ENCODE data around the gene INSM1. TPM values are rescaled to one million over a fixed set of nuclear protein-coding genes. Genes with fewer than 3 reads are reported as not detected.

Gene INSM1
- total RNA-seq, 1 experiment from 2014 or later, result 0.05 TPM

DNA sequence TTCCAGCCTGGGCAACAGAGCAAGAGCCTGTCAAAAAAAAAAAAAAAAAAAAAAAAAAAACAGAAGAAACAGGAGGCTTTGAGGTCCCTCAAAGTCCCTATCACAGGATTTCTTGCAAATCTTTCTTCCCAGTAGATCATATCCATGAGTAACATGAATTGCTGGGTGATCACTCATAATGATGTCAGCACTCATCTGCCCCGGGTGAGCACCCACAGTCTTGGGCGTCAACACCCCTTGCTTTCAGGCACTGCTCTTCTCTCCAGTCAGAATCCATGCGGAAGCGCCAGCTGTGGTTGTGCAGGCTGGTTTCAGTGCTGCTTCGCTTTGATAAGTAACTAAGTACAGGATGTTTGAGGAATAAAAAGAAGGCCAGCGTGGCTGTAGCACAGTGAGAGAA lies 40.2 kb upstream of the INSM1 start:
- in situ Hi-C loops (cut with HindIII; ENCODE audit: low pct_unique_long_range_greater_than_20kb, low sequenced_read_pairs), result no loop called here
- CTCF ChIA-PET, result no interaction called here
- POLR2A ChIA-PET, result no interaction called here
- H3K36me3 ChIP-seq (ENCODE audit: control insufficient read depth, insufficient read depth, low read length), result no peaks in the 10 kb centered on the region
- no peaks in the 10 kb centered on the region for H3K9me3 ChIP-seq (ENCODE audit: control insufficient read depth, insufficient read depth, low read depth, low read length)
- no TSS peak for BruUV-seq (replicated peaks)
- no peak overlapping the region for H3K27ac ChIP-seq (ENCODE audit: low read length)
- TF ChIP-seq TCF7L2 (IDR thresholded peaks at IDR 0.05; ENCODE audit: low read depth, low read length), result no peak
- TF ChIP-seq SIN3A (IDR thresholded peaks at IDR 0.05; ENCODE audit: borderline replicate concordance, insufficient read depth, low read depth, low read length), result no peak
- TF ChIP-seq POLR2AphosphoS5 (IDR thresholded peaks at IDR 0.05; ENCODE audit: low read depth, low read length), result no peak
- TF ChIP-seq, protein P1, sequence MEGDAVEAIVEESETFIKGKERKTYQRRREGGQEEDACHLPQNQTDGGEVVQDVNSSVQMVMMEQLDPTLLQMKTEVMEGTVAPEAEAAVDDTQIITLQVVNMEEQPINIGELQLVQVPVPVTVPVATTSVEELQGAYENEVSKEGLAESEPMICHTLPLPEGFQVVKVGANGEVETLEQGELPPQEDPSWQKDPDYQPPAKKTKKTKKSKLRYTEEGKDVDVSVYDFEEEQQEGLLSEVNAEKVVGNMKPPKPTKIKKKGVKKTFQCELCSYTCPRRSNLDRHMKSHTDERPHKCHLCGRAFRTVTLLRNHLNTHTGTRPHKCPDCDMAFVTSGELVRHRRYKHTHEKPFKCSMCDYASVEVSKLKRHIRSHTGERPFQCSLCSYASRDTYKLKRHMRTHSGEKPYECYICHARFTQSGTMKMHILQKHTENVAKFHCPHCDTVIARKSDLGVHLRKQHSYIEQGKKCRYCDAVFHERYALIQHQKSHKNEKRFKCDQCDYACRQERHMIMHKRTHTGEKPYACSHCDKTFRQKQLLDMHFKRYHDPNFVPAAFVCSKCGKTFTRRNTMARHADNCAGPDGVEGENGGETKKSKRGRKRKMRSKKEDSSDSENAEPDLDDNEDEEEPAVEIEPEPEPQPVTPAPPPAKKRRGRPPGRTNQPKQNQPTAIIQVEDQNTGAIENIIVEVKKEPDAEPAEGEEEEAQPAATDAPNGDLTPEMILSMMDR (IDR thresholded peaks at IDR 0.05), result no peak
- TF ChIP-seq, protein P2, sequence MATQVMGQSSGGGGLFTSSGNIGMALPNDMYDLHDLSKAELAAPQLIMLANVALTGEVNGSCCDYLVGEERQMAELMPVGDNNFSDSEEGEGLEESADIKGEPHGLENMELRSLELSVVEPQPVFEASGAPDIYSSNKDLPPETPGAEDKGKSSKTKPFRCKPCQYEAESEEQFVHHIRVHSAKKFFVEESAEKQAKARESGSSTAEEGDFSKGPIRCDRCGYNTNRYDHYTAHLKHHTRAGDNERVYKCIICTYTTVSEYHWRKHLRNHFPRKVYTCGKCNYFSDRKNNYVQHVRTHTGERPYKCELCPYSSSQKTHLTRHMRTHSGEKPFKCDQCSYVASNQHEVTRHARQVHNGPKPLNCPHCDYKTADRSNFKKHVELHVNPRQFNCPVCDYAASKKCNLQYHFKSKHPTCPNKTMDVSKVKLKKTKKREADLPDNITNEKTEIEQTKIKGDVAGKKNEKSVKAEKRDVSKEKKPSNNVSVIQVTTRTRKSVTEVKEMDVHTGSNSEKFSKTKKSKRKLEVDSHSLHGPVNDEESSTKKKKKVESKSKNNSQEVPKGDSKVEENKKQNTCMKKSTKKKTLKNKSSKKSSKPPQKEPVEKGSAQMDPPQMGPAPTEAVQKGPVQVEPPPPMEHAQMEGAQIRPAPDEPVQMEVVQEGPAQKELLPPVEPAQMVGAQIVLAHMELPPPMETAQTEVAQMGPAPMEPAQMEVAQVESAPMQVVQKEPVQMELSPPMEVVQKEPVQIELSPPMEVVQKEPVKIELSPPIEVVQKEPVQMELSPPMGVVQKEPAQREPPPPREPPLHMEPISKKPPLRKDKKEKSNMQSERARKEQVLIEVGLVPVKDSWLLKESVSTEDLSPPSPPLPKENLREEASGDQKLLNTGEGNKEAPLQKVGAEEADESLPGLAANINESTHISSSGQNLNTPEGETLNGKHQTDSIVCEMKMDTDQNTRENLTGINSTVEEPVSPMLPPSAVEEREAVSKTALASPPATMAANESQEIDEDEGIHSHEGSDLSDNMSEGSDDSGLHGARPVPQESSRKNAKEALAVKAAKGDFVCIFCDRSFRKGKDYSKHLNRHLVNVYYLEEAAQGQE (IDR thresholded peaks at IDR 0.05; ENCODE audit: insufficient read depth in 1 of 2, low read depth in 2 of 2, low read length in 1 of 2), result no peak
- intact Hi-C loops (cut with micrococcal nuclease; ENCODE audit: unreplicated experiment), result no loop called here
- H3K4me3 ChIP-seq (ENCODE audit: low read depth in 2 of 2, low read length in 2 of 2), result no peak overlapping the region
- no peaks in the 10 kb centered on the region for H3K4me1 ChIP-seq (ENCODE audit: control insufficient read depth, insufficient read depth, low read length)
- ATAC-seq (no peak), DNase-seq (ENCODE audit: low read depth, low spot score) (no peak)
- no peaks in the 10 kb centered on the region for H3K27me3 ChIP-seq (ENCODE audit: control insufficient read depth, insufficient read depth, low read length)

DNA sequence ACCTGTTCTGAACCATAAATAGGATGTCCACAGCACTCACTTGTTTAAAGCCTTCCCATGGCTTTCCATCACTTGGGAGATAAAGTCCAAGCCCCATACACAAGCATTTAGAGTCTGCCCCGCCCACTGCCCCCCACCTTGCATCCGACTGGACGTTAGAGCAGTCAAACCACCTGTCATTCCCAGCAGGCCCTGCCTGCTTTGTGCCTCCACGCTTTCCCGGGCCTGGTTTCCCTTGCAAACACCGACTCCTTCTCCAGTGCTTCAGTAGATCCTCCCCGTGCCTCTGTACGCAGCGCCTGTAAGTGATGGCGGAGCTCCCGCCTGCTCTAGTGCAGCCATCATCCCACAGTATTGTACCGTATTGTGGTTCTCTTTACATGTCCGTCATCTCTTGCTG lies 38.3 kb upstream of the INSM1 start:
- TF ChIP-seq TCF7L2 (IDR thresholded peaks at IDR 0.05; ENCODE audit: low read depth, low read length) (no peak), POLR2AphosphoS5 (IDR thresholded peaks at IDR 0.05; ENCODE audit: low read depth, low read length) (no peak), SIN3A (IDR thresholded peaks at IDR 0.05; ENCODE audit: borderline replicate concordance, insufficient read depth, low read depth, low read length) (no peak)
- TF ChIP-seq, protein P2 (IDR thresholded peaks at IDR 0.05; ENCODE audit: insufficient read depth in 1 of 2, low read depth in 2 of 2, low read length in 1 of 2), result no peak
- TF ChIP-seq, protein P1 (IDR thresholded peaks at IDR 0.05), result no peak
- BruUV-seq (replicated peaks), result no TSS peak

More for the DNA sequence above, 38.3 kb upstream of the INSM1 start:
- no peak for DNase-seq (ENCODE audit: low read depth, low spot score)
- H3K4me3 ChIP-seq (ENCODE audit: low read depth in 2 of 2, low read length in 2 of 2), result no peak overlapping the region
- no peaks in the 10 kb centered on the region for H3K27me3 ChIP-seq (ENCODE audit: control insufficient read depth, insufficient read depth, low read length)
- intact Hi-C loops (cut with micrococcal nuclease; ENCODE audit: unreplicated experiment), result no loop called here
- ChIA-PET CTCF (no interaction called here), POLR2A (no interaction called here)
- no peaks in the 10 kb centered on the region for H3K36me3 ChIP-seq (ENCODE audit: control insufficient read depth, insufficient read depth, low read length)
- ATAC-seq, result no peak
- no peaks in the 10 kb centered on the region for H3K9me3 ChIP-seq (ENCODE audit: control insufficient read depth, insufficient read depth, low read depth, low read length)
- in situ Hi-C loops (cut with HindIII; ENCODE audit: low pct_unique_long_range_greater_than_20kb, low sequenced_read_pairs), result no loop called here
- no peaks in the 10 kb centered on the region for H3K4me1 ChIP-seq (ENCODE audit: control insufficient read depth, insufficient read depth, low read length)
- H3K27ac ChIP-seq (ENCODE audit: low read length), result no peak overlapping the region
